ENCODE results near the gene REX1BD.

- TF ChIP-seq NFRKB (IDR thresholded peaks at IDR 0.05) = no peak
- TF ChIP-seq ETV5 (CRISPR knock-in tag; IDR thresholded peaks at IDR 0.05; ENCODE audit: borderline replicate concordance) = no peak
- no peak for TF ChIP-seq ZBTB43 (CRISPR knock-in tag; conservative IDR thresholded peaks at IDR 0.05)
- no peak for TF ChIP-seq POLR2A (IDR thresholded peaks at IDR 0.05; ENCODE audit: insufficient read depth in 1 of 2, low read depth in 2 of 2, low read length in 2 of 2)
- no peak for TF ChIP-seq SMAD1 (CRISPR knock-in tag; IDR thresholded peaks at IDR 0.05; ENCODE audit: borderline replicate concordance, low read depth)
- TF ChIP-seq CTCF (CRISPR knock-in tag; IDR thresholded peaks at IDR 0.05) = no peak
- no peak for TF ChIP-seq CHD2 (IDR thresholded peaks at IDR 0.05; ENCODE audit: low read depth, low read length)
- TF ChIP-seq EHMT2 (IDR thresholded peaks at IDR 0.05; ENCODE audit: borderline replicate concordance, low read depth, low read length) = no peak
- TF ChIP-seq PRMT3 (CRISPR knock-in tag; IDR thresholded peaks at IDR 0.05; ENCODE audit: borderline replicate concordance, low read depth) = no peak
- no peak for TF ChIP-seq ZNF12 (CRISPR knock-in tag; IDR thresholded peaks at IDR 0.05)
Measured at GRCh38 chr19:18635831-18636182, 47.2 kb downstream of the REX1BD start.
